ENCODE results near the gene PLTP.

Gene PLTP

GRCh38 chr20:45924391-45925261 is 12.7 kb upstream of the PLTP start:
- H3K4me3 ChIP-seq (ENCODE audit: low read depth, low read length) = no peak overlapping the region
- DNase-seq (ENCODE audit: low read depth) = no peak
- no peak for TF ChIP-seq CTCF (IDR thresholded peaks at IDR 0.05; ENCODE audit: insufficient read depth, low read depth, low read length, missing control alignments)

GRCh38 chr20:45921337-45922189 is 9.6 kb upstream of the PLTP start:
- H3K4me3 ChIP-seq (ENCODE audit: low read depth, low read length) = no peak overlapping the region
- no peak for TF ChIP-seq CTCF (IDR thresholded peaks at IDR 0.05; ENCODE audit: insufficient read depth, low read depth, low read length, missing control alignments)
- no peak for DNase-seq (ENCODE audit: low read depth)

- no peak for TF ChIP-seq CTCF (IDR thresholded peaks at IDR 0.05; ENCODE audit: insufficient read depth, low read depth, low read length, missing control alignments)
- no peak for DNase-seq (ENCODE audit: low read depth)
- H3K4me3 ChIP-seq (ENCODE audit: low read depth, low read length) = no peak overlapping the region
Observed at GRCh38 chr20:45920462-45921336, 8.7 kb upstream of the PLTP start.

- H3K4me3 ChIP-seq (ENCODE audit: low read depth, low read length) = no peak overlapping the region
- no peak for DNase-seq (ENCODE audit: low read depth)
- TF ChIP-seq CTCF (IDR thresholded peaks at IDR 0.05; ENCODE audit: insufficient read depth, low read depth, low read length, missing control alignments) = no peak
Observed at GRCh38 chr20:45919542-45920399, 7.8 kb upstream of the PLTP start.

GRCh38 chr20:45918779-45919537 is 7.0 kb upstream of the PLTP start:
- TF ChIP-seq CTCF (IDR thresholded peaks at IDR 0.05; ENCODE audit: insufficient read depth, low read depth, low read length, missing control alignments) = no peak
- DNase-seq (ENCODE audit: low read depth) = no peak
- H3K4me3 ChIP-seq (ENCODE audit: low read depth, low read length) = no peak overlapping the region
